Stimulated activated effector memory CD8-positive, alpha-beta T cell treated with anti-CD3 and anti-CD28 coated beads, Interleukin-12 subunit alpha, Interleukin-12 subunit beta, amount 100 ng/mL, for 72 hours (primary cell): ENCODE data around the gene NFKBIB.
"Not testable (repeated sequence)": the region's sequence is repeated elsewhere in the genome, so short reads cannot be mapped to it uniquely, and the experiment has no call there.

Experiments
- ATAC-seq: fragments of 150-1000 bp; cut with Tn5 transposase; 2 replicates; pipeline ENCODE4 v1.10.0; 2021
- DNase-seq, 2 donors: peaks; one replicate each; pipeline ENCODE4 v3.0.0; 2021 to 2022; ENCODE audit warnings: low spot score in 2 of 2
- H3K27ac Mint-ChIP-seq: one replicate; pipeline ENCODE4 v1.8.0; 2022; ENCODE audit warnings: mild to moderate bottlenecking, mixed read lengths
- H3K36me3 Mint-ChIP-seq: one replicate; pipeline ENCODE4 v1.8.0; 2022; ENCODE audit warnings: mild to moderate bottlenecking, mixed read lengths
- H3K4me1 Mint-ChIP-seq: one replicate; pipeline ENCODE4 v1.8.0; 2022; ENCODE audit warnings: mixed read lengths
- H3K4me3 Mint-ChIP-seq: one replicate; pipeline ENCODE4 v1.8.0; 2022; ENCODE audit warnings: mild to moderate bottlenecking, mixed read lengths
- H3K9me3 Mint-ChIP-seq: one replicate; pipeline ENCODE4 v1.8.0; 2022; ENCODE audit warnings: mixed read lengths

NFKBIB gene

GRCh38 chr19:38928391-38929001 lies 28.7 kb downstream of the NFKBIB start:
- ATAC-seq (no peak), DNase-seq (no peak)
- peak overlapping the region; percentile 97 for H3K4me3 Mint-ChIP-seq
- peaks cover 69% of the 10 kb centered on the region for H3K36me3 Mint-ChIP-seq
- peaks cover 59% of the 10 kb centered on the region for H3K4me1 Mint-ChIP-seq
- H3K9me3 Mint-ChIP-seq = no peaks in the 10 kb centered on the region
- peak overlapping the region; percentile 92 for H3K27ac Mint-ChIP-seq

GRCh38 chr19:38929929-38930775 lies 30.4 kb downstream of the NFKBIB start, which contains the start of gene SARS2:
TSS of gene SARS2 (minus strand) at chr19:38930763. CDS start at chr19:38930736, 27 bp downstream.
- Mint-ChIP-seq H3K36me3 (peaks cover 65% of the 10 kb centered on the region), H3K4me1 (peaks cover 49% of the 10 kb centered on the region), H3K4me3 (peak within 1 kb of the TSS; percentile 97), H3K9me3 (no peaks in the 10 kb centered on the region), H3K27ac (peak within 1 kb of the TSS; percentile 98)
- ATAC-seq (peak; percentile 75), DNase-seq (peak; percentile 96 to 98)

- peak within 1 kb of the TSS; percentile 98 for H3K27ac Mint-ChIP-seq
- peak in 1 of 2 donors; percentile 94 for DNase-seq
- peak within 1 kb of the TSS; percentile 97 for H3K4me3 Mint-ChIP-seq
- H3K36me3 Mint-ChIP-seq = peaks cover 60% of the 10 kb centered on the region
- peak; percentile 97 for ATAC-seq
- peaks cover 45% of the 10 kb centered on the region for H3K4me1 Mint-ChIP-seq
- no peaks in the 10 kb centered on the region for H3K9me3 Mint-ChIP-seq
Measured at GRCh38 chr19:38930776-38931520, 31.2 kb downstream of the NFKBIB start, which contains the start of gene MRPS12. TSS of gene MRPS12 (plus strand) at chr19:38930944. CDS start at chr19:38931295, 351 bp downstream.

- peaks cover 40% of the 10 kb centered on the region for H3K4me1 Mint-ChIP-seq
- peak overlapping the region; percentile 97 for H3K4me3 Mint-ChIP-seq
- ATAC-seq (no peak), DNase-seq (no peak)
- H3K36me3 Mint-ChIP-seq = peaks cover 55% of the 10 kb centered on the region
- peak overlapping the region; percentile 98 for H3K27ac Mint-ChIP-seq
- no peaks in the 10 kb centered on the region for H3K9me3 Mint-ChIP-seq
Measured at GRCh38 chr19:38931521-38931793, 31.7 kb downstream of the NFKBIB start.

GRCh38 chr19:38932425-38933179 lies 32.8 kb downstream of the NFKBIB start:
- ATAC-seq (no peak), DNase-seq (no peak)
- Mint-ChIP-seq H3K36me3 (peaks cover 53% of the 10 kb centered on the region), H3K4me1 (peaks cover 36% of the 10 kb centered on the region), H3K4me3 (peak overlapping the region; percentile 97), H3K27ac (no peak overlapping the region), H3K9me3 (no peaks in the 10 kb centered on the region)

- H3K9me3 Mint-ChIP-seq = no peaks in the 10 kb centered on the region
- no peak for DNase-seq
- no peak for ATAC-seq
- H3K27ac Mint-ChIP-seq = no peak overlapping the region
- H3K4me3 Mint-ChIP-seq = no peak overlapping the region
- peaks cover 53% of the 10 kb centered on the region for H3K36me3 Mint-ChIP-seq
- peaks cover 27% of the 10 kb centered on the region for H3K4me1 Mint-ChIP-seq
Measured at GRCh38 chr19:38933544-38933943, 33.8 kb downstream of the NFKBIB start.

- H3K4me1 Mint-ChIP-seq = peaks cover 20% of the 10 kb centered on the region
- no peaks in the 10 kb centered on the region for H3K36me3 Mint-ChIP-seq
- no peak overlapping the region for H3K4me3 Mint-ChIP-seq
- no peak overlapping the region for H3K27ac Mint-ChIP-seq
- ATAC-seq (no peak), DNase-seq (no peak)
- H3K9me3 Mint-ChIP-seq = no peaks in the 10 kb centered on the region
Measured at GRCh38 chr19:38939957-38940356, 40.2 kb downstream of the NFKBIB start.

GRCh38 chr19:38941466-38941865 lies 41.7 kb downstream of the NFKBIB start:
- not testable (repeated sequence) for H3K27ac Mint-ChIP-seq, DNase-seq
- peaks cover 20% of the 10 kb centered on the region for H3K4me1 Mint-ChIP-seq

GRCh38 chr19:38941979-38942378 lies 42.2 kb downstream of the NFKBIB start:
- Mint-ChIP-seq H3K27ac (no peak overlapping the region), H3K4me1 (peaks cover 20% of the 10 kb centered on the region), H3K4me3 (no peak overlapping the region), H3K36me3 (no peaks in the 10 kb centered on the region), H3K9me3 (no peaks in the 10 kb centered on the region)
- DNase-seq (no peak), ATAC-seq (no peak)

More at GRCh38 chr19:38941466-38941865, 41.7 kb downstream of the NFKBIB start:
- H3K4me3 Mint-ChIP-seq, H3K36me3 Mint-ChIP-seq, H3K9me3 Mint-ChIP-seq, ATAC-seq: not testable (repeated sequence)

- ATAC-seq (no peak), DNase-seq (no peak)
- peaks cover 20% of the 10 kb centered on the region for H3K4me1 Mint-ChIP-seq
- H3K36me3 Mint-ChIP-seq = no peaks in the 10 kb centered on the region
- no peak overlapping the region for H3K27ac Mint-ChIP-seq
- no peaks in the 10 kb centered on the region for H3K9me3 Mint-ChIP-seq
- H3K4me3 Mint-ChIP-seq = no peak overlapping the region
Measured at GRCh38 chr19:38942471-38943181, 42.9 kb downstream of the NFKBIB start.

GRCh38 chr19:38944981-38945506 lies 45.3 kb downstream of the NFKBIB start:
- no peak overlapping the region for H3K27ac Mint-ChIP-seq
- no peak for ATAC-seq
- H3K4me1 Mint-ChIP-seq = peaks cover 25% of the 10 kb centered on the region
- no peaks in the 10 kb centered on the region for H3K36me3 Mint-ChIP-seq
- H3K4me3 Mint-ChIP-seq = no peak overlapping the region
- DNase-seq = no peak
- no peaks in the 10 kb centered on the region for H3K9me3 Mint-ChIP-seq

GRCh38 chr19:38945562-38946228 lies 45.9 kb downstream of the NFKBIB start:
- peaks cover 31% of the 10 kb centered on the region for H3K4me1 Mint-ChIP-seq
- DNase-seq (no peak), ATAC-seq (no peak)
- no peak overlapping the region for H3K4me3 Mint-ChIP-seq
- H3K36me3 Mint-ChIP-seq = no peaks in the 10 kb centered on the region
- no peaks in the 10 kb centered on the region for H3K9me3 Mint-ChIP-seq
- no peak overlapping the region for H3K27ac Mint-ChIP-seq

GRCh38 chr19:38946229-38947010 lies 46.7 kb downstream of the NFKBIB start:
- H3K4me3 Mint-ChIP-seq = no peak overlapping the region
- H3K4me1 Mint-ChIP-seq = peaks cover 26% of the 10 kb centered on the region
- DNase-seq (no peak), ATAC-seq (no peak)
- no peaks in the 10 kb centered on the region for H3K9me3 Mint-ChIP-seq
- H3K36me3 Mint-ChIP-seq = no peaks in the 10 kb centered on the region
- no peak overlapping the region for H3K27ac Mint-ChIP-seq
